DND-41 (cell line): Measurements from ENCODE around the gene PUDP.

Experiments used
- EZH2 ChIP-seq: IDR thresholded peaks from 3 replicates; pipeline ENCODE4 v1.6.1; 2012; ENCODE audit warnings: borderline replicate concordance, low read depth, mild to moderate bottlenecking, moderate library complexity, low read length, inconsistent platforms; ENCODE audit not compliant: severe bottlenecking
- TF ChIP-seq, protein P1 (sequence below): IDR thresholded peaks from 2 replicates; pipeline ENCODE4 v1.5.1; 2012; ENCODE audit warnings: borderline replicate concordance, low read length, moderate library complexity, mild to moderate bottlenecking; ENCODE audit not compliant: poor library complexity, severe bottlenecking; ENCODE audit errors: extremely low read depth

DNA sequence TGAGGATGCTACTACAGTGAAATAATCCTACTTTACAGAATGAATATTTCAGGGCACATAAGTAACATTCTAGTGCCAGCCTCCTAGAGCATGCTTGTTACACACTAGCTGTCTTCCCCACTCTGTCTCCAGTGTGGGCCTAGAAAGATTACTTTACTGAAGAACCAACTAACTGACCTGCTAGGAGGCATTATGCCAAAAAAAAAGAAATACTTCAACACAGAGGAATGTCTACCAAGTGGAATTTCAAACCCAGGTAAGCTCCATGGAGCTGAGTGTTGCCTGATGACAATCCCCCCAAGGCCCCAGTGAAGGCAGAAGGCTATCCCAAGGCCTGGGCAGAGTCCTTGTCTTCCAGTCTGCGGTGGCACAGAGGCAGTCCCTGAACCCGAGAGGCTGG lies 41.3 kb downstream of the PUDP start:
- TF ChIP-seq, protein P1, sequence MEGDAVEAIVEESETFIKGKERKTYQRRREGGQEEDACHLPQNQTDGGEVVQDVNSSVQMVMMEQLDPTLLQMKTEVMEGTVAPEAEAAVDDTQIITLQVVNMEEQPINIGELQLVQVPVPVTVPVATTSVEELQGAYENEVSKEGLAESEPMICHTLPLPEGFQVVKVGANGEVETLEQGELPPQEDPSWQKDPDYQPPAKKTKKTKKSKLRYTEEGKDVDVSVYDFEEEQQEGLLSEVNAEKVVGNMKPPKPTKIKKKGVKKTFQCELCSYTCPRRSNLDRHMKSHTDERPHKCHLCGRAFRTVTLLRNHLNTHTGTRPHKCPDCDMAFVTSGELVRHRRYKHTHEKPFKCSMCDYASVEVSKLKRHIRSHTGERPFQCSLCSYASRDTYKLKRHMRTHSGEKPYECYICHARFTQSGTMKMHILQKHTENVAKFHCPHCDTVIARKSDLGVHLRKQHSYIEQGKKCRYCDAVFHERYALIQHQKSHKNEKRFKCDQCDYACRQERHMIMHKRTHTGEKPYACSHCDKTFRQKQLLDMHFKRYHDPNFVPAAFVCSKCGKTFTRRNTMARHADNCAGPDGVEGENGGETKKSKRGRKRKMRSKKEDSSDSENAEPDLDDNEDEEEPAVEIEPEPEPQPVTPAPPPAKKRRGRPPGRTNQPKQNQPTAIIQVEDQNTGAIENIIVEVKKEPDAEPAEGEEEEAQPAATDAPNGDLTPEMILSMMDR: no peak
- TF ChIP-seq EZH2: no peak
